Measurements from ENCODE around the gene TNS1.

The TNS1 gene

DNA sequence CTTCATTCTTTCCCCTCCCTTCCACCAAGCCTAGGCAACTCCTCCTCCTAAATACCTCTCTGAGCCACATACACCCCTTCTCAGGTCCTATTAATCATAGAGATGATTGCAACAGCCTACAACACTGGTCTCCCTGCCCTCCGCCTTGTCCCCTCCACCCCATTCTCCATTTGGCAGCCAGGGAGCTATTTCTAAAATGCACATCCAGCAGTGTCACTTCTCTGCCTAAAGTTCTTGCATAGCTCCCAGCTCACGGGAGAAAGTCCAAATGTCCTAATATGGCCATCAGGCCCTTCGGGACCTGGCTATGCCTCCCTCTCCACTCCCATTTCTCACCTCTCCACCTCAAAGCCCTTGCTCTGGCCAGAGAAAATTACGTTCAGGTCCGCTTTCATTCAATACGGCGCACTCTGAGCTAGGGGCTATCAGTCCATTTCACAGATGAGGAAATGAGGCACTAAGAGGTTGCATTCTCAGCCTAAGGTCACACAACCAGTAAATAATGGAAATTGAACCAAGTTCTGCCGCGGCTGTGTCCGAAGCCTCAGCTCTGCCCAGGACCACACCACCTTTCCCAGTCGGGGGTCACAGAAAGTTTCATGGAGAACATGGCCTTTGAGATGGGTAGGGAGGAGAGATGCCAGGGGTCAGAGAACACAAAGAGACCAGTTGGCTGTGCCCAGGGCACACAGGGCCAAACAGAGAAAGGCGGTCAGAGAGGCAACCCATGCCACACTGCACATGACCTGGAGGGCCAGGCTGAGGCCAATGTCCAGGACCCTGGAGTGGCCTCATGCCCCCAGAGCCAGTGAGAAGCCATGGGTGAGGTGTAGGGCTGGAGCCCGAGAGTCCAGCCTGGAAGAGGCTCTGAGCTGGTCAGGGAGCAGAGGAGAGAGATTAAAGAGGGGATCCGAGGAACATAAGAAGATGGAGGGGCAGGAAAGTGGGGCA lies 72.8 kb downstream of the TNS1 start:
- no peak for DNase-seq (ENCODE audit: low read depth)

- no peak for DNase-seq (ENCODE audit: low read depth)
These were observed 73.5 kb downstream of the TNS1 start for GRCh38 chr2:217929272-217929671.

DNA sequence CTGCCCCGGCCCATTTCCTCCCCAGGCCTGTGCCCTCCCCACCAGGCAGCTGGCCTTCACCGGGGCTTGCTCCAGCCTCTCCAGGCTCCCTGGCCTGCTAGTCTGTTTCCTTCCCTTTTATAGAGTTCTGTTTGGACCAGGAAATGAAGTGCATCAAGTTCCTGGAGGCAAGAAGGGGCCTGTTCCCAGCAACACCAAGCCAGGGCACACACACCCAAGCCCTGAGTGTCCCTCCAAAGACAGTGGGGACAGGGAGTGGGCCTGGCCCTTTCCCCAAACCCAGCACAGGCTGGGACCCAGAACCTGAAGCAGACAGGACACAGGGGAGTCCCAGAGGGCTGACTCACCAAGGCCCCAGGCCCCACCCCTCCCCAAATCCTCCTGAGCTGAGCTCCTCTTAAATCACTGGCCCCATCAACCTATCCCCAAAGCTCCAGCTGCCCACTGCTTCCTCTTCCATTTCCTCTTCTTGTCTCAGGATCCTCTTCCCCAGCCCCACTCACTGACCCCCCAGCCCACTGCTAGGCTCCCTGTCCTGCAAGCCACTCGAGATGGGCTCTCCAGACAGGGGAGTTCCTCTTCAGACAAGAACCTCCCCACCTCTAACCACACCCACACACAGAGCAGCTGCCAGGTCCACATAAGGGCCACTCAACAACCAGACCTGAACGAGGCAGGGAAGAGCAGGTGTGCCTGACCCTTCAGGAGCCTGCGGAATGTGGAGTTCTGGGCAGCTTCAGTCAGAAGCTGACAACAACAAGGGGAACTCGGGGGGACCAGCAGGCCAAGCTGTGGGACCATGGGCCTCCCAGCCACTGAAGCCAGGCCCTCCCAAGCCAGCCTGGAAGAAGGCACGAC lies 74.2 kb downstream of the TNS1 start:
- no peak for DNase-seq (ENCODE audit: low read depth)

GRCh38 chr2:217927601-217928323 lies 75.0 kb downstream of the TNS1 start:
- no peak for DNase-seq (ENCODE audit: low read depth)

GRCh38 chr2:217926801-217927200 lies 76.0 kb downstream of the TNS1 start:
- no peak for DNase-seq (ENCODE audit: low read depth)

DNA sequence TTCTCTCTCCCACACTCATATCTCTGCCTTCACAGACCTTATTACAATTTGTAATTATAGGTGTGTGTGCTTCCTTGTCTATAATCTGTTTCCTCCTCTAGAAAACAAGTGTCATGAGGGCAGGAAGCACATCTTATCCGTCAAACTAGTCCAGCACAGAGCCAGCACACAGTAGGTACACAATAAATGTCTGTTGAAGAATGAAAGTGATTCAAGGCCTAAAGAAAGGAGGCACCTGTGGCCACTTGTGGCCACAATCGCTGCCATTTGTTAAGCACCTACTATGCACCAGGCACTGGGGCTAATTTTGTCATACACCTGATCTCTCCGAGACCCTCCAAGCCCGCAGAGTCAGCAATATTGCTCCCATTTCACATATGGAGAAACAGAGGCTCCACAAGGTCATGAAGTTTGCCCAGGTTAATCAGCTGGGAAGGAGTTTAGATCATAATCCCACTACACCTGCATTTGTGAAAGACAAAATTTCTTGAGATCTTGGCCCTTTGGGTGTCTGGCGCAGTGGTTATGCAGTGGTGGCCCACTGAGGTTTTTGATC lies 78.4 kb downstream of the TNS1 start:
- no peak for DNase-seq (ENCODE audit: low read depth)

DNA sequence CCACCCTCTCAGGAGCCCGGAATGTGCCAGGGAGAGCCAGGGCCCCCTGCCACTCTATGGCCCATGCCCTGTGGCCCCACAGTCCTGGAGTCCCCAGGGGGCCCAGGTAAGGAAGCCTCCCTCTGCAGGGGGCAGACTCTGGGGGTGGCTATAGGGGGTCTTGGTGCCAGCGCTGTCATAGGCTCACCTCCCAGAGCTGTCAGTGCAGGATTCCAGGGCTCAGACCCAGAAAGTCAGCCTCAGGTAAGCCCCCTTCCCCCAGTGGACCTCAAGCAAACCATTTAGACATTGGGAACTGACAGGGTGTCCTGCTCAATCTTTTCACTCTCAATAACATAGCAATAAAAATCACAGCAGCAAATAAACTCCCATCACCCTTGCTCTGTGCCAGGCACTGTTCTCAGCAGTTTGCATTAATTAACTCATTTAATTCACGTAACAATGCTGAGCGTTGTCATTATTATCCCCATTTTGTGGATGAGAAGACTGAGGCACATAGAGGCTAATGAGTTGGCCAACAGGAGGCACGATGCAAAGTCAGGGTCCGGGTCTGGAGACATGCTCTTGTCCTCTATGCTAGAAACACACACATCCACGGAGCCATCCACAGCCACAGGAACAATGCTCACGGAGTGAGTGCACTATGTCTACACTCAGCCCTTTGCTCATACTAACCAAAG lies 79.6 kb downstream of the TNS1 start:
- DNase-seq (ENCODE audit: low read depth), result no peak

DNA sequence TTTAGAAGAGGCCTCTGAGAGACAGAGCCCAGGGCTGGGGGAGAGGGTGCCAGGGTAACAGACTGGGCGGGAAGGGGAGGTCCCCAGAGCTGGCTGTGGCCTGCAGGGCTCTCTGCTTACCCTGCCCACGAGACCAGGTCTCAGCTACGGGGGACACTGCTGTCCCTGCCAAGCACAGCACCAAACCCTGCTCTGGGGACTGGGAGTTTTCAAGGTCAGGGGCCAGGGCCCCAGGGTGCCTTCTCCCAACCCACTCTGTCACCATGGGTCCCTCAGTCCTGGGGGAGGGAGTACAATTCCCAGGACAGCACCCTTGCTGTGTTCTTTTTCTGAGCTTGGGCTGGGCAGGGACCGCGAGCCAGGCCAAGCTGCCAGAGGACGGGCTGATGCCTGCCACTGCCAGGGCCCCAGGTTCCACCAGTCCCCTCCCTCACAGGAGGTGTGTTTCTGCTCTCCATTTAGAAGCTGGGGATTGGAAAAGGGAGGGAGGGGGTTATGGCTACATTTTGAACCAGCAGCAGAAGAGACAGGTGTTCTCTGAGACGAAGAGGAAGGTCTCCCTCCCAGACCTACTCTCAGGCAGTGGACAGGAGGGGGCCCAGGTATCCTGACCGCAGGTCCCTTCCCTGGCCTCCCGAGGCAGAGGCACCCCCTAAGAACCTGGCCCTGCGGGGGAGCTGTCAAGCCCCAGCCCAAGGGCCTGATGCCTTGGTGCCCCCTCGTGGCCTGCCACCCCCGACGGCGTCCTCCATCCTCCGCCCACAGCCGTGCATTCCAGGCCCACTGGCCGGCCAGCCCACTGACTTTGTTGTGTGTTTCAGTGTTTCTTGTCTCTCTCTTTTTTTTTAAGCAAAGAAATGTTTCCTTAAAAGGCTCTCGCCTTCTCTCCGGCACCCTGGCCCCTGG lies 80.4 kb downstream of the TNS1 start:
- DNase-seq (ENCODE audit: low read depth), result no peak

DNA sequence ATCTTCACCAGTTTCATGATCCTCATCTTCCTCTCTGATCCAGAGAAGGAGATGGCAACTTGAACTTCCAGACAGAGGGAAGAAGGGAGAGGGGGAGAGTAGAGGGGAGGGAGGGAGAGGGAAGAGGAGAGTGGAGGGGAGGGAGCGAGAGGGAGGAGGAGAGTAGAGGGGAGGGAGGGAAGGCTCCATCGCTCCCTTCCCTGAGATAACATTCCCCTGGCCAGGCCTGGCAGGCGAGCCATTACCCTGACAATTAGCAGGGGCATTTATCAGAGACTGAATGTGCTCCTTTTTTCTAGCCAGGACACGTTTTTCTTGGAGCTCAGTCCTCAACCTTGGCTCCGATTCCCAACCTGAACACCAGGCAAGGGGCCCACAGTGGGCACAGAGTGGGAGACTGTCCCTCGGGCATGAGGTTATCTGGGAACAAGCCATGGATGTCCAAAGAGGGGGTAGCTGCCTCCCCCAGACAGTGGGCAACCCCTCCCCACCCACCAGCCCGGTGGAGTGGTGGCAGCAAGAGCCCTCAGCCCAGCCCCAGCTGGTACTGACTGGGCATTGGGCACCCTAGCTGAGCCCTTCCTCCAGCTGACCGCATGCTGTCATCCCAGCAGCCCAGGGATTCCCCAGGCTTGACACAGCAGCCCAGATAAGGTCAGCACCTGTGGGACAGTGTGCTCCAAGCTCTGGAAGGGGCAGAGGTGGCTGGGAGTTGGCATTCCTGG lies 81.8 kb downstream of the TNS1 start:
- no peak for DNase-seq (ENCODE audit: low read depth)

GRCh38 chr2:217919781-217920351 lies 82.9 kb downstream of the TNS1 start:
- DNase-seq (ENCODE audit: low read depth), result no peak

- no peak for DNase-seq (ENCODE audit: low read depth)
These were observed 83.6 kb downstream of the TNS1 start for GRCh38 chr2:217919204-217919603.

- DNase-seq (ENCODE audit: low read depth), result no peak
These were observed 84.3 kb downstream of the TNS1 start for GRCh38 chr2:217918308-217919024.

- DNase-seq (ENCODE audit: low read depth), result no peak
These were observed 86.1 kb downstream of the TNS1 start for GRCh38 chr2:217916504-217917254.

DNA sequence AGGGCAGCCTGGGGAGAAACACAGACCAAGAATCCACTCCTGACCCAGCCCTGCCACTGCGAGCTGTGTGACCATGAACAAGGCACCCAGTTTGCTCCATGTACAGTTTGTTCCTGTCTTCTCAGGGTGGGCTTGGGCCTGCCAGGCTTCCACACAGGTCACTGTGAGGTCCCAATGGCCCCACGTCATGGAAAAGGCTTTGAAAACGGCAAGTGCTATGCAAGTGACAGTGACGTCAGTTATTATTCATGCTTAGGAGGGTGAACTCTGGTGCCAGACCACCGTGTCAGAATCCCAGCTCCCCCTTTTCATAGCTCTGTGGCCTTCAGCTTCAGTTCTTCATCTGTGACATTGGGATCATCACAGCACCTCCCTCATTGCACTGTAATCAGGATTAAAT lies 87.1 kb downstream of the TNS1 start:
- DNase-seq (ENCODE audit: low read depth), result no peak

- no peak for DNase-seq (ENCODE audit: low read depth)
These were observed 87.9 kb downstream of the TNS1 start for GRCh38 chr2:217914878-217915277.

- DNase-seq (ENCODE audit: low read depth), result no peak
These were observed 88.7 kb downstream of the TNS1 start for GRCh38 chr2:217914078-217914477.

DNA sequence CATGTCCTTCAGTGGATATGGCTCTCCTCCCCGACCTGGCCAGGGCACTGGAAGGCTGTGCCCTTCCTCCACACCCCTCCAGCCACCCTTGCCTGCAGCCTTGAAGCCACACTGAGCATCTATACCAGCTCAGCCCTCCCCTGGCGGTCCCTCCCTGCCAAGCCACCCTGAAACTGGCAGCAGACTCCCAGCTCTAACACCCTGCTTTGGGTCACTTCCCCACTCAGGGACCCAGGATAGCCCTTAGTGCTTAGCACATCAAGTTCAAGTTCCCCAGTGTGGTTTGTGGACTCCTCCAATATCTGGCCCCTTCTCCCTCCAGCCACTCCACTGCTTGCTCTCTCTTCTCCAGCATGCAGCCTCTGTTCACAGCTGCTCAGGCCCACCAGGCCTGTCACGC lies 89.4 kb downstream of the TNS1 start:
- DNase-seq (ENCODE audit: low read depth), result no peak
